Thyroid gland (tissue), 4 donors: ENCODE measurements around the gene RAB6B. TPM values are rescaled to one million over a fixed set of nuclear protein-coding genes. Genes with fewer than 3 reads are reported as not detected.

ENCODE experiments used
- DNase-seq, 2 donors: peaks; one replicate each; pipeline ENCODE4 v3.0.0-alpha.2; 2019
- H3K27ac ChIP-seq, 3 donors: fragments of 200-600 bp; sonication (generic); 1 replicate in 2 of 3; 2 replicates in 1 of 3; pipeline ENCODE4 v1.5.1; 2016 to 2019; ENCODE audit warnings: mild to moderate bottlenecking in 1 of 3, moderate library complexity in 1 of 3
- H3K27me3 ChIP-seq: fragments of 200-600 bp; sonication (generic); one replicate; pipeline ENCODE4 v1.5.1; 2019
- H3K36me3 ChIP-seq, 2 donors: fragments of 200-600 bp; sonication (generic); one replicate each; pipeline ENCODE4 v1.5.1; 2016 to 2019
- H3K4me1 ChIP-seq, 2 donors: fragments of 200-600 bp; sonication (generic); one replicate each; pipeline ENCODE4 v1.5.1; 2017 to 2019
- H3K4me3 ChIP-seq, 3 donors: fragments of 200-600 bp; sonication (generic); replicated peaks in 1 of 3; 1 replicate in 2 of 3; 2 replicates in 1 of 3; pipeline ENCODE4 v1.5.1; 2016; ENCODE audit warnings: mild to moderate bottlenecking in 1 of 3
- H3K9me3 ChIP-seq: fragments of 200-600 bp; sonication (generic); one replicate; pipeline ENCODE4 v1.5.1; 2017
- POLR2A ChIP-seq, 2 donors: fragments of 450-650 bp; IDR thresholded peaks; one replicate each; pipeline ENCODE4 v1.6.1; 2017; ENCODE audit warnings: antibody characterized with exemption in 2 of 2, mild to moderate bottlenecking in 2 of 2, moderate library complexity in 1 of 2
- WGBS, 2 donors: methylation state at CpG; one replicate each; pipeline ENCODE4 v1.1.5; 2017; 5-methylcytosine and 5-hydroxymethylcytosine counted together
- intact Hi-C: fragments of 100-400 bp; cut with DNase I; formaldehyde crosslinking; loops from one replicate; pipeline ENCODE4 v1.15.1; 2023
- total RNA-seq, 4 donors: library from RNA; depleted of rRNA; stranded (reverse); fragments of >200 nt; gene quantifications; one replicate each; pipeline ENCODE4 v1.2.3, GENCODE V29; 2016
- TF ChIP-seq, protein P1 (sequence below), 6 experiments: fragments of 200-600 bp in 3 of 6; fragments of 450-650 bp in 3 of 6; sonication (generic) in 3 of 6; IDR thresholded peaks; one replicate each; pipeline ENCODE4 v1.5.1; 2016 to 2019; ENCODE audit warnings: antibody characterized with exemption in 6 of 6, mild to moderate bottlenecking in 2 of 6, inconsistent platforms in 1 of 6, moderate library complexity in 1 of 6

Gene RAB6B
- total RNA-seq, 4 donors from 2014 or later = 4.4 to 6.2 (median 5.6) TPM

DNA sequence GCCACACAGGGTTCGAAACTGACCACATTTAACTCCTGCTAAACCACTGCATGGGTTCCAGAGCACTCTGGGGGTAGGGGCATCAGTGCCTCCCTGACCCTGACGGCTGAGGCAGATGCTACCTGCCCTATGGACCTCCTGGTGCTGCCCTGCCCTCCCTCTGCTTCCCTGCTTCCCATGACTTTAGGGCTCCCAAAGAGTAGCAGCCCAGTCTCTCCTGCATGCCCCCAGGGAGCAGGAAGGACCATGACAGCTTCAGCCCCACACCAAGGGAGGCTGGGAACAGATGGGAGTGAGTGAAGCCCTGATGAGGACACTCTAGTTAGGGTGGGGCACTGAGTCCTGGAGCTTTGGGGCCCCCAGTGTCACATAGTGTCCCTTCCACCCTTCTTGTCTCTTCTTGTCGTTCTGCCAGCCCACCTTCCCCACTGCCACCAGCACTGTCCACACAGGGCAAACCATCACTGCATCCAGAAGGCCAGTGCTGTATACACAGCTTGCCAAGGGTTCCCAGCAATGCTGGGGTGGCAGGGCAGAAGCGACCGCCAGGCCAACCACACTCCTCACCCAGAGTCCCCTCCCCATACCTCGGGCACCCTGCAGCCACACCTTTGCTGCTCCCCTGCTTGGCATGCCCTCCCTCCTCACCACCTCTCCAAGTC, 59.1 kb downstream of the RAB6B start:
- H3K4me1 ChIP-seq = no peaks in the 10 kb centered on the region
- 78 to 86% methylated on average over 4 to 5 of the region's 6 CpGs for WGBS, 2 donors
- no peak overlapping the region for H3K27ac ChIP-seq
- H3K4me3 ChIP-seq = no peak overlapping the region
- intact Hi-C loops = no loop called here
- H3K27me3 ChIP-seq = no peaks in the 10 kb centered on the region
- no peaks in the 10 kb centered on the region for H3K9me3 ChIP-seq
- DNase-seq = no peak
- H3K36me3 ChIP-seq = no peaks in the 10 kb centered on the region
- TF ChIP-seq, protein P1, sequence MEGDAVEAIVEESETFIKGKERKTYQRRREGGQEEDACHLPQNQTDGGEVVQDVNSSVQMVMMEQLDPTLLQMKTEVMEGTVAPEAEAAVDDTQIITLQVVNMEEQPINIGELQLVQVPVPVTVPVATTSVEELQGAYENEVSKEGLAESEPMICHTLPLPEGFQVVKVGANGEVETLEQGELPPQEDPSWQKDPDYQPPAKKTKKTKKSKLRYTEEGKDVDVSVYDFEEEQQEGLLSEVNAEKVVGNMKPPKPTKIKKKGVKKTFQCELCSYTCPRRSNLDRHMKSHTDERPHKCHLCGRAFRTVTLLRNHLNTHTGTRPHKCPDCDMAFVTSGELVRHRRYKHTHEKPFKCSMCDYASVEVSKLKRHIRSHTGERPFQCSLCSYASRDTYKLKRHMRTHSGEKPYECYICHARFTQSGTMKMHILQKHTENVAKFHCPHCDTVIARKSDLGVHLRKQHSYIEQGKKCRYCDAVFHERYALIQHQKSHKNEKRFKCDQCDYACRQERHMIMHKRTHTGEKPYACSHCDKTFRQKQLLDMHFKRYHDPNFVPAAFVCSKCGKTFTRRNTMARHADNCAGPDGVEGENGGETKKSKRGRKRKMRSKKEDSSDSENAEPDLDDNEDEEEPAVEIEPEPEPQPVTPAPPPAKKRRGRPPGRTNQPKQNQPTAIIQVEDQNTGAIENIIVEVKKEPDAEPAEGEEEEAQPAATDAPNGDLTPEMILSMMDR (IDR thresholded peaks at IDR 0.05) = no peak
- no peak for TF ChIP-seq POLR2A (IDR thresholded peaks at IDR 0.05)

DNA sequence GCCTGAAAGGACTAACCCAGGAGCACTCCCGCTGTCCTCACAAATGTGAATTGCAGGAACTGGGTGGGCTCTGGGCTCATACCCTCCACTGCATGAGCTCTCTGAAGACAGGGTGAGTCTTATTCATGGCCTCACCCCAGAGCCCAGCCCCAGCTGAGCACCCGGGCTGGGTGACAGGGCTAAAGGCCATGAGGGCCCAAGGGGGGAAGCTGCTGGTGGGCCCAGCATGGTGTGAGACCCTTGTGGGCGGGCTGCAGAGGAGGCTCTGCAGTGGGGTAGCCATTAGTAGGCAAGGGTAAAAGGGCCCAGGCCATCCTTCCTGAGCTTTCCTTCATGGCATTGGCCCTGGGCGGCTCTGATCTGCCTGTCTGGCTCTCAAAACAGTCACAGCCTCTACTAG, 59.7 kb downstream of the RAB6B start:
- Histone ChIP-seq H3K36me3 (no peaks in the 10 kb centered on the region), H3K27me3 (no peaks in the 10 kb centered on the region), H3K9me3 (no peaks in the 10 kb centered on the region), H3K4me3 (no peak overlapping the region), H3K4me1 (no peaks in the 10 kb centered on the region), H3K27ac (no peak overlapping the region)
- no peak for DNase-seq
- intact Hi-C loops = no loop called here
- TF ChIP-seq, protein P1 (IDR thresholded peaks at IDR 0.05) = no peak
- TF ChIP-seq POLR2A (IDR thresholded peaks at IDR 0.05) = no peak
- 92 to 93% methylated on average over 4 of the region's 4 CpGs for WGBS, 2 donors

DNA sequence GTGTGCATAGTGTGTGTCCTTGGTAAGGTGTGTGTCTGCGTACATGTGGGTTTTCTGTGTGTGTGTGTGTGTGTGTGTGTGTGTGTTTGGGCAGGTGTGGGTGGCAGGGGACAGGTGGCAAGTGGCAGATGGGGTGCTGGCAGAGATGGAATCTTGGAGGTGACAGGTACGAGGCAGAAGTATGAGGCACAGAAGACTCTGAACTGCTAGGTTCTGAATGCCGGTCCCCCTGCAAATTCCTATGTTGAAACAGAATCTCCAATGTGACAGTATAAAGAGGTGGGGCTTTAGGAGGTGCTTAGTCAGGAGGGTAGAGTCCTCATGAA, 60.3 kb downstream of the RAB6B start:
- H3K4me1 ChIP-seq = no peaks in the 10 kb centered on the region
- TF ChIP-seq, protein P1 (IDR thresholded peaks at IDR 0.05) = no peak
- no peak for TF ChIP-seq POLR2A (IDR thresholded peaks at IDR 0.05)
- 88 to 94% methylated on average over 3 of the region's 3 CpGs for WGBS, 2 donors
- no peaks in the 10 kb centered on the region for H3K36me3 ChIP-seq
- no peak overlapping the region for H3K27ac ChIP-seq
- intact Hi-C loops = no loop called here
- H3K9me3 ChIP-seq = no peaks in the 10 kb centered on the region
- no peak overlapping the region for H3K4me3 ChIP-seq
- no peaks in the 10 kb centered on the region for H3K27me3 ChIP-seq
- no peak for DNase-seq

DNA sequence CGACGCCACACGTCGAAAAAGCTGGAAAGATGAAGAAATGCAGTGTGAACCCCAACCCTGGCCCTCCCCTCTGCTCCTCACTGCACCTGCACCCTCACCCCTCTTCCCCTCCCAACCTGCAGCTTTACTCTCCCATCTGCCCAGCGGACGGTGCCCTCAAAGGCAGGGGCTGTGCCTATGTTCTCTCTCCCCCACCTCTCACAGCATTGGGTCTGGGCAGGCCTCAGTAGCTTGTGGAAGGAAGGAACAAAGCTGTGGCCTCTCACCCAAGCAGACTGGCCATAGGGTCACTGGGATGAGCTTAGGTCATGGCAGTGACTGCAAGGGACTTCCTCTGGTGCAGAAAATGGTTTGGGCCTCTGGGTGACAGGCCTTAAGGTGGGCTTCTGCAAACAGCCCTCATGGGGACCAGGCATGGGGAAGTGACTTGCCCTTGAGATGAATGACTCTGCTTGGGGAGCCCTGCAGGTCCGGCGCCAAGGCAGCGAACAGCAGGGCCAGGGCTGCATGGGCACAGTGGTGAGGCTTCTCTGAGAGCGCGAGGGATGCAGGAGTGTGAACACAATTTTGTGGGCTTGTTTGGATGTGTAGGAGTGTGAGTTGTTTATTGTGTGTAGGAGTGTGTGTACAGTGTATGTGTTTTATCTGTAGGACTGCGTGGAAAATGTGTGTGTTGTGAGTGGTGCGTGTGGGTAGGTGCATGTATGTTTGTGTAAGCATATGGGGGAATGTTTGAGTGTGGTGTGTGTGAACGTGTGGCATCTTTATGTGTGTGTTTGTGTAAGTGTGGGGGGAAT, 60.9 kb downstream of the RAB6B start:
- no peaks in the 10 kb centered on the region for H3K4me1 ChIP-seq
- H3K27ac ChIP-seq = no peak overlapping the region
- H3K36me3 ChIP-seq = no peaks in the 10 kb centered on the region
- no peaks in the 10 kb centered on the region for H3K9me3 ChIP-seq
- WGBS, 2 donors = 96 to 98% methylated on average over 14 of the region's 14 CpGs
- DNase-seq = no peak
- TF ChIP-seq POLR2A (IDR thresholded peaks at IDR 0.05) = no peak
- TF ChIP-seq, protein P1 (IDR thresholded peaks at IDR 0.05) = no peak
- no peak overlapping the region for H3K4me3 ChIP-seq
- H3K27me3 ChIP-seq = no peaks in the 10 kb centered on the region
- intact Hi-C loops = no loop called here
